H9 (cell line): Measurements from ENCODE around the gene C17orf113. TPM values are rescaled to one million over a fixed set of nuclear protein-coding genes. Genes with fewer than 3 reads are reported as not detected.
A peak's percentile ranks its signal among the peaks of the same experiment; 100 is the strongest.

Source experiments
- DNase-seq: peaks from one replicate; pipeline ENCODE4 v3.0.0-alpha.2; 2017
- H2AFZ ChIP-seq: one replicate; pipeline ENCODE4 v1.6.1; 2013; ENCODE audit warnings: mild to moderate bottlenecking, low read length, control low read depth, moderate library complexity
- H2AK5ac ChIP-seq: 2 replicates; pipeline ENCODE4 v1.6.1; 2013; ENCODE audit warnings: low read length, control low read depth, mixed read lengths; ENCODE audit not compliant: insufficient read length
- H2BK120ac ChIP-seq: one replicate; pipeline ENCODE4 v1.6.1; 2013; ENCODE audit warnings: low read depth, mild to moderate bottlenecking, low read length, control low read depth, inconsistent platforms; ENCODE audit not compliant: poor library complexity, severe bottlenecking
- H2BK12ac ChIP-seq: 2 replicates; pipeline ENCODE4 v1.6.1; 2013; ENCODE audit warnings: low read length, control low read depth, mixed read lengths, low read depth; ENCODE audit not compliant: insufficient read length
- H2BK15ac ChIP-seq: 2 replicates; pipeline ENCODE4 v1.6.1; 2013; ENCODE audit warnings: low read depth, low read length, control low read depth
- H2BK20ac ChIP-seq: one replicate; pipeline ENCODE4 v1.6.1; 2013; ENCODE audit warnings: low read depth, mild to moderate bottlenecking, low read length, control low read depth, inconsistent platforms; ENCODE audit not compliant: poor library complexity, severe bottlenecking
- H2BK5ac ChIP-seq: 2 replicates; pipeline ENCODE4 v1.6.1; 2013; ENCODE audit warnings: low read length, control low read depth, mixed read lengths; ENCODE audit not compliant: insufficient read length
- H3K14ac ChIP-seq: 2 replicates; pipeline ENCODE4 v1.6.1; 2013; ENCODE audit warnings: low read length, control low read depth; ENCODE audit not compliant: insufficient read depth
- H3K18ac ChIP-seq: 2 replicates; pipeline ENCODE4 v1.6.1; 2013; ENCODE audit warnings: low read depth, mild to moderate bottlenecking, mixed read lengths, low read length, control low read depth; ENCODE audit not compliant: insufficient read length
- H3K23ac ChIP-seq: 2 replicates; pipeline ENCODE4 v1.6.1; 2013; ENCODE audit warnings: low read length, control low read depth, mixed read lengths, low read depth; ENCODE audit not compliant: insufficient read length
- H3K23me2 ChIP-seq: 2 replicates; pipeline ENCODE4 v1.6.1; 2013; ENCODE audit warnings: low read depth, mild to moderate bottlenecking, mixed read lengths, low read length, control low read depth; ENCODE audit not compliant: insufficient read length, poor library complexity, severe bottlenecking
- H3K27ac ChIP-seq: 2 replicates; pipeline ENCODE4 v1.5.1; 2013; ENCODE audit warnings: low read length, control low read depth, mixed read lengths, low read depth; ENCODE audit not compliant: insufficient read length
- H3K27me3 ChIP-seq: 2 replicates; pipeline ENCODE4 v1.6.1; 2013; ENCODE audit warnings: low read length, control low read depth, inconsistent platforms; ENCODE audit not compliant: insufficient read depth
- H3K4ac ChIP-seq: 2 replicates; pipeline ENCODE4 v1.6.1; 2013; ENCODE audit warnings: low read depth, mild to moderate bottlenecking, control low read depth, inconsistent platforms, low read length, moderate library complexity
- H3K4me1 ChIP-seq: 2 replicates; pipeline ENCODE4 v1.6.1; 2013; ENCODE audit warnings: low read length, control low read depth, inconsistent platforms; ENCODE audit not compliant: insufficient read depth
- H3K4me2 ChIP-seq: 2 replicates; pipeline ENCODE4 v1.6.1; 2013; ENCODE audit warnings: low read length, control low read depth, mixed read lengths; ENCODE audit not compliant: insufficient read length, insufficient read depth
- H3K56ac ChIP-seq: 2 replicates; pipeline ENCODE4 v1.6.1; 2013; ENCODE audit warnings: low read depth, mild to moderate bottlenecking, mixed read lengths, low read length, control low read depth; ENCODE audit not compliant: insufficient read length
- H3K79me1 ChIP-seq: 2 replicates; pipeline ENCODE4 v1.6.1; 2013; ENCODE audit warnings: low read depth, mild to moderate bottlenecking, moderate library complexity, low read length, control low read depth, inconsistent platforms; ENCODE audit not compliant: insufficient read depth, poor library complexity, severe bottlenecking
- H3K79me2 ChIP-seq: 2 replicates; pipeline ENCODE4 v1.6.1; 2013; ENCODE audit warnings: low read length, control low read depth, inconsistent platforms; ENCODE audit not compliant: insufficient read depth
- H3K9ac ChIP-seq: 2 replicates; pipeline ENCODE4 v1.6.1; 2013; ENCODE audit warnings: low read length, control low read depth, mixed read lengths; ENCODE audit not compliant: insufficient read length; ENCODE audit errors: extremely low read depth
- H3K9me3 ChIP-seq: one replicate; pipeline ENCODE4 v1.6.1; 2013; ENCODE audit warnings: low read depth, low read length, inconsistent platforms; ENCODE audit not compliant: control insufficient read depth
- H3T11ph ChIP-seq: one replicate; pipeline ENCODE4 v1.6.1; 2013; ENCODE audit warnings: mild to moderate bottlenecking, low read length, control low read depth, inconsistent platforms
- H4K20me1 ChIP-seq: one replicate; pipeline ENCODE4 v1.6.1; 2013; ENCODE audit not compliant: control insufficient read depth, insufficient read length, insufficient read depth
- H4K5ac ChIP-seq: 2 replicates; pipeline ENCODE4 v1.6.1; 2013; ENCODE audit warnings: low read depth, mild to moderate bottlenecking, mixed read lengths, low read length, control low read depth; ENCODE audit not compliant: insufficient read length
- H4K8ac ChIP-seq: replicated peaks from 2 replicates; pipeline ENCODE4 v1.6.1; 2013; ENCODE audit warnings: low read length, control low read depth, mixed read lengths, low read depth; ENCODE audit not compliant: insufficient read length
- H4K91ac ChIP-seq: 2 replicates; pipeline ENCODE4 v1.6.1; 2013; ENCODE audit warnings: low read depth, mild to moderate bottlenecking, moderate library complexity, mixed read lengths, low read length, control low read depth; ENCODE audit not compliant: insufficient read length
- H3K27ac Mint-ChIP-seq, 3 experiments: 2 replicates in 2 of 3; 3 replicates in 1 of 3; pipeline ENCODE4 v1.8.0; 2020 to 2021; ENCODE audit warnings: mixed read lengths in 3 of 3, mild to moderate bottlenecking in 1 of 3, moderate library complexity in 1 of 3
- H3K27me3 Mint-ChIP-seq: 2 replicates; pipeline ENCODE4 v1.8.0; 2021; ENCODE audit warnings: low read depth, mild to moderate bottlenecking, moderate library complexity, mixed read lengths
- H3K36me3 Mint-ChIP-seq, 3 experiments: 2 replicates in 2 of 3; 3 replicates in 1 of 3; pipeline ENCODE4 v1.8.0; 2020 to 2021; ENCODE audit warnings: low read depth in 3 of 3, mixed read lengths in 3 of 3; ENCODE audit not compliant: insufficient read depth in 1 of 3
- H3K4me1 Mint-ChIP-seq, 2 experiments: 2 replicates each; pipeline ENCODE4 v1.8.0; 2020; ENCODE audit warnings: mixed read lengths in 2 of 2
- H3K4me3 Mint-ChIP-seq, 2 experiments: 2 replicates in 1 of 2; 3 replicates in 1 of 2; pipeline ENCODE4 v1.8.0; 2020 to 2021; ENCODE audit warnings: mild to moderate bottlenecking in 2 of 2, mixed read lengths in 2 of 2, moderate library complexity in 1 of 2
- H3K9me3 Mint-ChIP-seq, 2 experiments: 2 replicates in 1 of 2; 3 replicates in 1 of 2; pipeline ENCODE4 v1.8.0; 2020; ENCODE audit warnings: mild to moderate bottlenecking in 2 of 2, mixed read lengths in 2 of 2, moderate library complexity in 1 of 2
- CTCF ChIP-seq: fragments of 200-600 bp; sonication (generic); conservative IDR thresholded peaks from 3 replicates; pipeline ENCODE4 v1.8.0; 2021; ENCODE audit warnings: antibody characterized with exemption, mild to moderate bottlenecking
- WGBS: extraction: QIAGEN DNeasy Blood & Tissue Kit; methylation state at CpG from one replicate; pipeline ENCODE4 v1.1.7; 2013; ENCODE audit warnings: missing lambda C conversion rate, low lambda C conversion rate, mixed read lengths; ENCODE audit not compliant: insufficient read length; ENCODE audit errors: extremely low coverage; 5-methylcytosine and 5-hydroxymethylcytosine counted together
- total RNA-seq: library from RNA; stranded (reverse); gene quantifications from 2 replicates; pipeline ENCODE4 v1.2.1, GENCODE V29; 2021

C17orf113 gene
- total RNA-seq, 1 experiment from 2014 or later, result 1.0 TPM

GRCh38 chr17:42060231-42060630 is 9.8 kb upstream of the C17orf113 start:
- no peak overlapping the region for H3K27ac ChIP-seq
- no peak overlapping the region for H2AFZ ChIP-seq
- no peak overlapping the region for H2BK12ac ChIP-seq
- no peak for DNase-seq
- H3K4me1 ChIP-seq, result peaks cover 2% of the 10 kb centered on the region; the same call in 1 of the 2 replicates
- no peak for TF ChIP-seq CTCF
- H2BK120ac ChIP-seq, result no peak overlapping the region
- Mint-ChIP-seq H3K4me1 (peaks cover 27 to 46% of the 10 kb centered on the region in 2 experiments), H3K27ac (peak overlapping the region in 2 of 3 experiments; percentile 3 to 58; a peak in 2 of 7 replicates), H3K36me3 (no peaks in the 10 kb centered on the region), H3K4me3 (no peak overlapping the region), H3K9me3 (no peaks in the 10 kb centered on the region; a peak in 1 of 5 replicates), H3K27me3 (peaks cover 5% of the 10 kb centered on the region)
- H3K4me2 ChIP-seq, result no peak overlapping the region
- no peaks in the 10 kb centered on the region for H4K20me1 ChIP-seq
- H4K91ac ChIP-seq, result no peak overlapping the region
- H2BK5ac ChIP-seq, result no peak overlapping the region
- H3K4ac ChIP-seq, result no peak overlapping the region
- H3K18ac ChIP-seq, result no peak overlapping the region
- no peaks in the 10 kb centered on the region for H3K9me3 ChIP-seq
- H4K5ac ChIP-seq, result no peak overlapping the region
- no peak overlapping the region for H3T11ph ChIP-seq
- no peaks in the 10 kb centered on the region for H3K23me2 ChIP-seq
- no peak overlapping the region for H3K56ac ChIP-seq
- no peak overlapping the region for H2BK20ac ChIP-seq
- H3K79me1 ChIP-seq, result no peaks in the 10 kb centered on the region
- H3K9ac ChIP-seq, result no peak overlapping the region
- H4K8ac ChIP-seq, result no peak overlapping the region
- no peak overlapping the region for H2BK15ac ChIP-seq
- no peak overlapping the region for H3K23ac ChIP-seq
- no peak overlapping the region for H2AK5ac ChIP-seq
- no peak overlapping the region for H3K14ac ChIP-seq
- WGBS, result no CpG with 5 or more reads among the region's 4 CpGs
- H3K27me3 ChIP-seq, result no peaks in the 10 kb centered on the region
- H3K79me2 ChIP-seq, result no peaks in the 10 kb centered on the region
